Retina (tissue), 1 donor: ENCODE measurements around the gene OR51E2.

Source experiments
- DNase-seq: peaks from one replicate; pipeline ENCODE4 v3.0.0-alpha.2; 2016

Gene OR51E2

GRCh38 chr11:4662876-4663275 is 34.8 kb downstream of the OR51E2 start:
- DNase-seq: no peak

GRCh38 chr11:4658629-4659445 is 38.8 kb downstream of the OR51E2 start:
- DNase-seq: no peak

GRCh38 chr11:4654635-4655369 is 42.9 kb downstream of the OR51E2 start:
- no peak for DNase-seq

DNA sequence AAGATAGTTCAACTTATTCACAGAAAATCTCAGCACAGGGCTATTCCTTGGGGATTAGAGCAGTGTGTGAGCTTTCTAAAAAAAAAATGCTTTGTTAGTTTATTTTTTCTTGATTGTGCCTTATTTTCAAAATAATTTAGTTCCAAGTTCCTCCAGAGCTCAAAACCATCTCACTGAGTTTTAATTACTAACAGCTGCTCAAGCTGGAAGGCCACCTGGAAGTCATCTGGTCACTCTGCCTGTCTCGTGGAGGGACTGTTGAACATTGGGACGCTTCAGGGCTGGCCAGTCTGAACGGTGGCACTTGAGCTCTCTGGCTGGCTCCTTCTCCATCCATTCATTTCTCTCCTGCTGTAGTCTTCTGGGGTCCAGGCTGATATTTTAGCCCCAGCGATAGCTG is 49.9 kb downstream of the OR51E2 start:
- DNase-seq: no peak

- no peak for DNase-seq
Observed at GRCh38 chr11:4645974-4646373, 51.7 kb downstream of the OR51E2 start.

- DNase-seq: no peak
Observed at GRCh38 chr11:4644233-4644632, 53.4 kb downstream of the OR51E2 start.

DNA sequence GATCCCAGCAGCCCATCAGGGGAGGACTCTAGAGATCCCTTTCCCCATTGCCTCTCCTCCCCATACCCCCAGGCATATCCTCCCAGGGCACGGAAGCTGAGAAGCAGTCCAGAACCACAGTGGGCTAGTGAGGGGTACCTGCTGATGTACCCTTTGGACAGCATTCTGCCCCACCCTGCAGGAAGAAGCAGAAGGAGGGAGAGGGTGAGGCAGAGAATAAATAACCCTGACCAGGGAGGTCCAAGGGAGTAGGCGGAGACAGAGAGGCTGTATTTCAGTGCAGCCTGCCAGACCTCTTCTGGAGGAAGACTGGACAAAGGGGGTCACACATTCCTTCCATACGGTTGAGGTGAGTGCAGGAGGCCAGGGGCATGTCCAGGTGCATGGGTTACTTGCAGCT is 54.0 kb downstream of the OR51E2 start, which contains the start of gene OR51E1:
OR51E1 (plus strand) TSS at position 301 of the 400 bp plus-strand sequence. CDS start 8,545 bp downstream, outside the sequence.
- no peak for DNase-seq

DNA sequence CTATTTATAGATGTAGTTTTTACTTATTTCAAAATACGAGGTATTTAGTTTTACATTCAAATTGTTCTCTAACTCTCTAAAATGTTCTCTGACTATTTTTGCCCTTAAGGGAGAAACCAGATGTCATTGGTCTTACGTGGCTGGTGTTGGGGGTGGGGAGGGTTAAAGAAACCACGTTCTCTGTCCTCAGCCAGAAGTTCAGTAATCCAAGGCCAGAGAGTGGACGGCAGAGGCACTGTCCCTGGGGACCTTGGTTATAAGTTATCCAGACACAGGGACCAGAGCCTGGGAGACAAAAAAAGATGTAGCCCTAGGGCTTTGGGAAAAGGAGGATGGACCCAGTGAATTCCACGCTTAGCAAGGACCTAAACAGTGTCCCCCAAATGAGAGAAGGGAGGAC is 54.6 kb downstream of the OR51E2 start:
- no peak for DNase-seq

GRCh38 chr11:4642043-4642442 is 55.6 kb downstream of the OR51E2 start:
- no peak for DNase-seq

DNA sequence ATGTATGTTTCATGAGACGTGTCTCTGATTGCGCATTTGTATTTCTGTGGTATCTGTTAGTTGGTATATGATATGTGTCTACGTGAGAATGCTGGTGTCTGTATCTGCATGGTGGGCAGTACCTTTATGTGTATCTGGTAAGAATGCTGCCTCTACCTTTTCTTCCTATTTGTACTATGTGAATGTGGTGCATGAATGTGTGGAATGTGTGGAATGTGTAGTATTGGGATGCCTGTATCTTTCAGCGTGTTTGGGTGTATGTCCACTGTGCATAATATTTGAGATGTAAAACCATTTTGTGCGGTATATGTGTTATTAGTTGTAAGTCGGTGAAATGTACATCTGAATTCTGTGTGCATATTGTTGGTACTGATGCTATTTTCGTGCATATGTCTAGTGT is 56.2 kb downstream of the OR51E2 start:
- DNase-seq: no peak

DNA sequence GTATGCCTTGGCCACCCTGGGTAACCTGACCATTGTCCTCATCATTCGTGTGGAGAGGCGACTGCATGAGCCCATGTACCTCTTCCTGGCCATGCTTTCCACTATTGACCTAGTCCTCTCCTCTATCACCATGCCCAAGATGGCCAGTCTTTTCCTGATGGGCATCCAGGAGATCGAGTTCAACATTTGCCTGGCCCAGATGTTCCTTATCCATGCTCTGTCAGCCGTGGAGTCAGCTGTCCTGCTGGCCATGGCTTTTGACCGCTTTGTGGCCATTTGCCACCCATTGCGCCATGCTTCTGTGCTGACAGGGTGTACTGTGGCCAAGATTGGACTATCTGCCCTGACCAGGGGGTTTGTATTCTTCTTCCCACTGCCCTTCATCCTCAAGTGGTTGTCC is 57.7 kb downstream of the OR51E2 start:
- no peak for DNase-seq

DNA sequence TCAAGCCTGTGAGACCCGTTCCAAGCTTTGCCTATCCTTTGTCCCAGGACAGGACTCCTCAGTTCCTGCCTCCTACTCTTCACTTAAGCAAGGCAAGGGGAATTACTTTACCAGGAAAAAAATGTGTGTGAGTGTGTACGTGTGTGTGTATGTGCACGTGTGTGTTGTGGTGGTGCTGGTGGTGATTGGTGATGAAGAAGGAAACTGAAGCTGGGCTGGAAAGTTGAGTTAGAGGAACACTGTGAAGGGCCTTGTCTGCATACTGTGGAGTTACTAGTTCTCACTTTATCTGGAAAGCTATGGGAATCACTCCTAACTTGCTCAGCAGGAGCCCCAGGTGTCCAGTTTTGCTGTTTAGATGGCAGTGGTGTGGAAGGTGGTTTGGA is 60.0 kb downstream of the OR51E2 start:
- DNase-seq: no peak

- DNase-seq: peak; percentile 82
Observed at GRCh38 chr11:4636962-4637661, 60.5 kb downstream of the OR51E2 start, which contains the start of gene OR51D1. OR51D1 (plus strand) TSS chr11:4637477; CDS start chr11:4639791, 2,314 bp downstream.

DNA sequence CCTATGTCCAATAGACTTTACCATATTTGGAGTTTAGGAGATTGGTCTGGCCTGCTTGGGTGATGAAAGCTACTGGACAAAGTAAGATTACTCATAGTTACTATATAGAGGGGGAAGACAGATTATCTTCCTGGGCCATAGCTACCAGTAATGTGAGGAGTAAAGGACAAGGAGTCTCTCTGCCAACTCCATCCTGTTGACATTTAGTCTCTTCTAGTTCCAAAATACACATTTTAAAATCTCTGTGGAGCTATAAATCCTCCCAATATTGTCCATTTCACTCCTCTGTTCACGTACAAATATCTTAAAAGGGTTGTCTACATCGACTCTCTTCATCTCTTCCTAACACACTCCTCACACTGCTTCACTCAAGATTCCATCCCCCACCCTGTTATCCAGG is 61.5 kb downstream of the OR51E2 start:
- no peak for DNase-seq
